IPS-NIHi11 (cell line): ENCODE data around the gene ZBTB25.
A peak's percentile ranks its signal among the peaks of the same experiment; 100 is the strongest.
"Not testable (repeated sequence)": the region's sequence is repeated elsewhere in the genome, so short reads cannot be mapped to it uniquely, and the experiment has no call there.

Source experiments
- DNase-seq: peaks from one replicate; pipeline ENCODE4 v3.0.0; 2012; ENCODE audit warnings: mixed read lengths, low spot score

Gene ZBTB25

GRCh38 chr14:64503434-64504309 lies at the start of gene ZBTB25:
ZBTB25 (minus strand) TSS chr14:64503838; CDS start chr14:64490533, 13,305 bp downstream.
- DNase-seq, result peak; percentile 85

- DNase-seq, result no peak
Observed at GRCh38 chr14:64550621-64551333, 47.1 kb upstream of the ZBTB25 start.

- DNase-seq, result peak; percentile 65
Observed at GRCh38 chr14:64549791-64550620, 46.4 kb upstream of the ZBTB25 start, which contains the start of gene PPP1R36. PPP1R36 (plus strand) TSS chr14:64549961; CDS start chr14:64549998, 37 bp downstream.

- no peak for DNase-seq
Observed at GRCh38 chr14:64549016-64549415, 45.4 kb upstream of the ZBTB25 start.

GRCh38 chr14:64544607-64545312 lies 41.1 kb upstream of the ZBTB25 start:
- no peak for DNase-seq

GRCh38 chr14:64542836-64543201 lies 39.2 kb upstream of the ZBTB25 start:
- no peak for DNase-seq

GRCh38 chr14:64541972-64542835 lies 38.6 kb upstream of the ZBTB25 start:
- DNase-seq, result no peak

- DNase-seq, result no peak
Observed at GRCh38 chr14:64541261-64541971, 37.8 kb upstream of the ZBTB25 start.

GRCh38 chr14:64540208-64541202 lies 36.9 kb upstream of the ZBTB25 start, which contains the start of gene HSPA2:
HSPA2 (plus strand) TSS chr14:64540741; CDS start chr14:64540850, 109 bp downstream.
- DNase-seq, result peak; percentile 93

- DNase-seq, result no peak
Observed at GRCh38 chr14:64536488-64537245, 33.0 kb upstream of the ZBTB25 start.

GRCh38 chr14:64531567-64531966 lies 27.9 kb upstream of the ZBTB25 start:
- no peak for DNase-seq

GRCh38 chr14:64525354-64525753 lies 21.7 kb upstream of the ZBTB25 start:
- no peak for DNase-seq

- DNase-seq, result no peak
Observed at GRCh38 chr14:64522591-64523355, 19.1 kb upstream of the ZBTB25 start.

- DNase-seq, result no peak
Observed at GRCh38 chr14:64520699-64521098, 17.1 kb upstream of the ZBTB25 start.

- no peak for DNase-seq
Observed at GRCh38 chr14:64518229-64518628, 14.6 kb upstream of the ZBTB25 start.

- DNase-seq, result not testable (repeated sequence)
Observed at GRCh38 chr14:64517667-64518066, 14.0 kb upstream of the ZBTB25 start.

GRCh38 chr14:64516969-64517368 lies 13.3 kb upstream of the ZBTB25 start:
- no peak for DNase-seq
